Lower leg skin (tissue), 4 donors: ENCODE data around the gene LGALS9. TPM values are rescaled to one million over a fixed set of nuclear protein-coding genes. Genes with fewer than 3 reads are reported as not detected.
"Not testable (repeated sequence)": the region's sequence is repeated elsewhere in the genome, so short reads cannot be mapped to it uniquely, and the experiment has no call there.

Experiments
- DNase-seq, 2 donors: peaks; one replicate each; pipeline ENCODE4 v3.0.0-alpha.2; 2019; ENCODE audit warnings: low spot score in 2 of 2
- H3K4me3 ChIP-seq: fragments of 200-600 bp; sonication (generic); 2 replicates; pipeline ENCODE4 v1.5.1; 2017; ENCODE audit warnings: mild to moderate bottlenecking, low read depth; ENCODE audit not compliant: poor library complexity, severe bottlenecking
- POLR2A ChIP-seq, 2 donors: fragments of 450-650 bp; IDR thresholded peaks; one replicate each; pipeline ENCODE4 v1.6.1; 2016 to 2017; ENCODE audit warnings: antibody characterized with exemption in 2 of 2, mild to moderate bottlenecking in 1 of 2, moderate library complexity in 1 of 2
- WGBS, 2 donors: methylation state at CpG; one replicate each; pipeline ENCODE4 v1.1.5; 2018; 5-methylcytosine and 5-hydroxymethylcytosine counted together
- intact Hi-C: fragments of 100-400 bp; cut with DNase I; formaldehyde crosslinking; loops from one replicate; pipeline ENCODE4 v1.15.0; 2023; ENCODE audit warnings: low total_unique reads
- total RNA-seq, 4 donors: library from RNA; depleted of rRNA; stranded (reverse); fragments of >200 nt; gene quantifications; one replicate each; pipeline ENCODE4 v1.1.0, GENCODE V29; 2016
- TF ChIP-seq, protein P1 (sequence below), 3 donors: fragments of 450-650 bp; IDR thresholded peaks; one replicate each; pipeline ENCODE4 v1.5.1; 2016; ENCODE audit warnings: antibody characterized with exemption in 3 of 3, mild to moderate bottlenecking in 3 of 3, moderate library complexity in 2 of 3

LGALS9 gene
- total RNA-seq, 4 donors from 2014 or later = 3.4 to 15.5 (median 9.5) TPM

DNA sequence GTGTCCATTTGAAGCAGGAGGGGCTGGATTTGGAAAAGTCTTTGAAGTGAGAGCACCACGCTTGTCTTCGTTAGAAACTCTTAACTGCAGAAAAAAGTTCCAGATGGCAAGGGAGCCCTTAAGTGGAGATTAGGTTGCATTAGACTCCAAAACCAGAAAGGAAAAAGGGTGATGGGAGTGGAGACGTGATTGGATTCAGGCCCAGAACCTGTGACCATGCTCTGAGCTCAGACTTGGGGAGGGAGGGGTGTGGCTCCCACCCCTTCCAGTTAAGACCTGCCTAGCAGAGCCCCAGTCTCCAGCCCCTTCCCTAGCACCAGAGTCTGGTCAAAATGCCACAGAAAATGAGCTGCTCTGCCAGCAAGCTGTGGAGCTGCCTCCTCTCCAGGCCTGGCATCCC, 6.4 kb upstream of the LGALS9 start:
- 87 to 95% methylated on average over 3 of the region's 3 CpGs for WGBS, 2 donors
- intact Hi-C loops = loop anchor here (10.0 kb wide), 1 partner anchor 420 kb away; the partner anchor contains the start of gene NLK
- TF ChIP-seq, protein P1, sequence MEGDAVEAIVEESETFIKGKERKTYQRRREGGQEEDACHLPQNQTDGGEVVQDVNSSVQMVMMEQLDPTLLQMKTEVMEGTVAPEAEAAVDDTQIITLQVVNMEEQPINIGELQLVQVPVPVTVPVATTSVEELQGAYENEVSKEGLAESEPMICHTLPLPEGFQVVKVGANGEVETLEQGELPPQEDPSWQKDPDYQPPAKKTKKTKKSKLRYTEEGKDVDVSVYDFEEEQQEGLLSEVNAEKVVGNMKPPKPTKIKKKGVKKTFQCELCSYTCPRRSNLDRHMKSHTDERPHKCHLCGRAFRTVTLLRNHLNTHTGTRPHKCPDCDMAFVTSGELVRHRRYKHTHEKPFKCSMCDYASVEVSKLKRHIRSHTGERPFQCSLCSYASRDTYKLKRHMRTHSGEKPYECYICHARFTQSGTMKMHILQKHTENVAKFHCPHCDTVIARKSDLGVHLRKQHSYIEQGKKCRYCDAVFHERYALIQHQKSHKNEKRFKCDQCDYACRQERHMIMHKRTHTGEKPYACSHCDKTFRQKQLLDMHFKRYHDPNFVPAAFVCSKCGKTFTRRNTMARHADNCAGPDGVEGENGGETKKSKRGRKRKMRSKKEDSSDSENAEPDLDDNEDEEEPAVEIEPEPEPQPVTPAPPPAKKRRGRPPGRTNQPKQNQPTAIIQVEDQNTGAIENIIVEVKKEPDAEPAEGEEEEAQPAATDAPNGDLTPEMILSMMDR (IDR thresholded peaks at IDR 0.05) = no peak
- TF ChIP-seq POLR2A (IDR thresholded peaks at IDR 0.05) = no peak
- H3K4me3 ChIP-seq = no peak overlapping the region
- DNase-seq = no peak

DNA sequence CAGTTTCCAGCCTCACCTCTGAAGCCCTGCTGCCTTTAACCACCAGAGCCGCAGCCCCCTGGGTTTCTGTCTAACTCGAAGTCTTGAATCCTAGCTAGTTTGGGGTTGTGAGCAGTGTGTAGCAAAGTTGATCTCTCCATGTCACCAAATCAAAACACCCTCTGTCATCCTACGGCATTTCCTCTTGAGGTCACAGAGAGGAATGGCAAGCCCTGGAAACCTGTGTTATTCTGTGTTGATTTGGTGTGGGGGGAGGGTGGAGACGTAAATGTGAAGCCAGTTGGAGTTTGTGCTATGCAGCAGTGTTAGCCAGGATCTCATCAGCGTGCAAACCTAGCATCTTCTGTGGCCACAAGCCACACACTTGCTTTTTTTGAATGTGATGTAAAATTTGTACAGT, 5.1 kb upstream of the LGALS9 start:
- TF ChIP-seq, protein P1 (IDR thresholded peaks at IDR 0.05) = no peak
- no peak for TF ChIP-seq POLR2A (IDR thresholded peaks at IDR 0.05)
- no peak for DNase-seq
- 89 to 93% methylated on average over 5 of the region's 5 CpGs for whole genome bisulfite sequencing, 2 donors
- H3K4me3 ChIP-seq = no peak overlapping the region
- intact Hi-C loops = loop anchor here (10.0 kb wide), 1 partner anchor 419 kb away; the partner anchor contains the start of gene NLK

DNA sequence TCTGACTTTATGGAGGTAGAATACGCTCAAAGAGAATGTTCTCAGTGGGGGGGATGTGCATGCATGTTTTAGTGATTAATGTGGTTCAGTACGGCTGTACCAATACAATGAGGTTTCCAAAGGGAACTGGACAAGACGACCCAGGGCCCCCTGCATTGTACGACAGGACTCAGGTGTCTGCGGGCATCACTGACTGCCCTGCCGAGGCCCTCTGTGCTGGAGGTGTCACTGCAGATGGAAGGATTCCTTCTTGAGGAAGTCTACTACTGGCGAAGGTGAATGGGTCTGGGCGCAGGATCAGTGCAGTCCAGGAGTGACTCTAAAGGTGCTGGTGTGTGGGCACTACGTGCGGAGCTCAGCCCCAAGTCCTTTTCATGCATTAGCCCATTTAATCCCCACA, 3.5 kb upstream of the LGALS9 start:
- no peak for TF ChIP-seq POLR2A (IDR thresholded peaks at IDR 0.05)
- TF ChIP-seq, protein P1 (IDR thresholded peaks at IDR 0.05) = no peak
- WGBS, 2 donors = 90 to 92% methylated on average over 10 of the region's 10 CpGs
- intact Hi-C loops = loop anchor here (10.0 kb wide), 1 partner anchor 417 kb away; the partner anchor contains the start of gene NLK
- DNase-seq = no peak
- H3K4me3 ChIP-seq = no peak overlapping the region

DNA sequence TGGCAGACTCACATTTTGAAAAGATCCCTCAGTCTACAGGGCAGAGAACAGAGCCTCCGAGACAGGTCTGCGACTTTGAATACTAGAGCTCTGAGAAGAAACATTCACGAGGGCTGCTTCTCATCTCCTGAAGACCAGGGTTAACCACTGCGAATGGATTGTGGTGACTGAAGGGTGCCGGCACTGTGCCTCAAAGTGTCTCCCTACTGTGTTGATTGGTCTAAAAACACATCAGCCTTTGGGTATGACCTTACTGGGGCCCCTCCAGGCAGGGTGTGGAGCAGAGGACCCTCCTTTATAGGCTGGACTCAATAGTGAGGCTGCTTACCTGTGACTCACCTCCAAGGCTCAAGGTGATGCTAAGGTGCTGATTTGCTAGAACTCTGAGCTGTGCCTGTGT, 2.6 kb upstream of the LGALS9 start:
- no peak overlapping the region for H3K4me3 ChIP-seq
- 92 to 94% methylated on average over 5 of the region's 5 CpGs for WGBS, 2 donors
- intact Hi-C loops = loop anchor here (10.0 kb wide), 1 partner anchor 416 kb away; the partner anchor contains the start of gene NLK
- no peak for DNase-seq
- TF ChIP-seq POLR2A (IDR thresholded peaks at IDR 0.05) = no peak
- TF ChIP-seq, protein P1 (IDR thresholded peaks at IDR 0.05) = no peak

DNA sequence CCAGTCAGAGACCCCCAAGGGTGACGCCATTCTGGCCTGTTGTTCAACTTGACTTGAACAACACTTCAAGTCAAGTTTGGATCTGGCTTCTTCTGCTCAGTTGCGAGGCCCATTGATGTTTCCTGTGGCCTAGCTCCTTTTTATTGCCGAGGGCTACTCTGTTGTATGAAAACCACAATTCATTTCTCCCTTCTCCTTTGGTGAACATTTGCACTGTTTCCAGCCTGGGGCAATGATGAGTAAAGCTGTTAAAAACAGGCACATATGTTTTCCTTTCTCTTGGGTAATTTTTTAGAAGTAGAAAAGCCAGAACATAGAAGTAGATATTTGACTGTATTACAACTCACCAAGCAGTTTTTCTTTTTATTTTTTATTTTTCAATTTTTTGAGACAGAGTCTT, 1.7 kb upstream of the LGALS9 start:
- WGBS, 2 donors = 71 to 74% methylated on average over 3 of the region's 3 CpGs
- intact Hi-C loops = loop anchor here (10.0 kb wide), 1 partner anchor 416 kb away; the partner anchor contains the start of gene NLK
- DNase-seq, H3K4me3 ChIP-seq: not testable (repeated sequence)

DNA sequence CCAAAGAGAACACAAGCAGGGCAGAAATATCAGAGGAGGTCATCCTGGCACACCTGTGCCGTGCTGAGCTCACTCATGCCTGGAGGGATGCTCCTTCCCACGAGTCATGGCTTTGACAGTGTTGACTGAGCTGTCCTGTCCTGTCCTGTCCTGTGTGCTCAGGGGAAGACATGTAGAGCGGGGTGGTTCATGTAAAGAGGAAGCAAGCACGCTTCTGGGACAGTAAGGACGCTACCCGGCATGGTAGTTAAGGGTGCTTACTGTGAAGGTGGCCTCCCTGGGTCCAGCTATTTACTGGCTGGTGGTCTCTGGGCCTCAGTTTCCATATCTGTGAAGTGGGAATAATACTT, 398 bp downstream of the LGALS9 start:
- no peak overlapping the region for H3K4me3 ChIP-seq
- TF ChIP-seq, protein P1 (IDR thresholded peaks at IDR 0.05) = no peak
- no peak for TF ChIP-seq POLR2A (IDR thresholded peaks at IDR 0.05)
- DNase-seq = no peak
- WGBS, 2 donors = 52 to 55% methylated on average over 6 of the region's 6 CpGs
- intact Hi-C loops = no loop called here
